D341Med (cell line): Measurements from ENCODE around the gene POLN.
"Not testable (repeated sequence)": the region's sequence is repeated elsewhere in the genome, so short reads cannot be mapped to it uniquely, and the experiment has no call there.

Experiments used
- DNase-seq: peaks from one replicate; pipeline ENCODE4 v3.0.0; 2012; ENCODE audit warnings: low spot score

The POLN gene

GRCh38 chr4:2163311-2163821 is 78.6 kb downstream of the POLN start:
- no peak for DNase-seq

- DNase-seq: not testable (repeated sequence)
These were observed 80.7 kb downstream of the POLN start for GRCh38 chr4:2161092-2161703.

GRCh38 chr4:2159931-2160330 is 82.0 kb downstream of the POLN start:
- DNase-seq: no peak

- no peak for DNase-seq
These were observed 86.7 kb downstream of the POLN start for GRCh38 chr4:2155246-2155645.

- no peak for DNase-seq
These were observed 87.6 kb downstream of the POLN start for GRCh38 chr4:2154215-2154740.

GRCh38 chr4:2151544-2151943 is 90.4 kb downstream of the POLN start:
- DNase-seq: no peak

GRCh38 chr4:2150076-2150475 is 91.8 kb downstream of the POLN start:
- DNase-seq: no peak

GRCh38 chr4:2142630-2143427 is 99.1 kb downstream of the POLN start:
- DNase-seq: no peak

GRCh38 chr4:2141762-2142451 is 100.0 kb downstream of the POLN start:
- no peak for DNase-seq

GRCh38 chr4:2141022-2141761 is 100.7 kb downstream of the POLN start:
- no peak for DNase-seq

GRCh38 chr4:2138846-2139500 is 102.9 kb downstream of the POLN start:
- no peak for DNase-seq

- DNase-seq: no peak
These were observed 105.2 kb downstream of the POLN start for GRCh38 chr4:2136726-2137125.

- DNase-seq: no peak
These were observed 106.8 kb downstream of the POLN start for GRCh38 chr4:2135083-2135482.

- no peak for DNase-seq
These were observed 109.5 kb downstream of the POLN start for GRCh38 chr4:2132438-2132837.

GRCh38 chr4:2127609-2128332 is 114.2 kb downstream of the POLN start:
- DNase-seq: no peak

- DNase-seq: no peak
These were observed 115.4 kb downstream of the POLN start for GRCh38 chr4:2126309-2127043.

- DNase-seq: no peak
These were observed 116.1 kb downstream of the POLN start for GRCh38 chr4:2125831-2126230.

GRCh38 chr4:2125023-2125422 is 116.9 kb downstream of the POLN start:
- no peak for DNase-seq

GRCh38 chr4:2116687-2117400 is 125.1 kb downstream of the POLN start:
- DNase-seq: no peak
